Keratinocyte (primary cell): ENCODE results near the gene ERGIC1. TPM values are rescaled to one million over a fixed set of nuclear protein-coding genes. Genes with fewer than 3 reads are reported as not detected.

ENCODE experiments used
- DNase-seq: peaks from one replicate; pipeline ENCODE4 v3.0.0-alpha.2; 2011; ENCODE audit warnings: low read depth, missing footprints, low spot score
- FAIRE-seq: peaks from 2 replicates; lab custom pipeline; 2011; peaks lifted over from hg19 to GRCh38; lab: Jason Lieb, UNC
- H2AFZ ChIP-seq: 2 replicates; pipeline ENCODE4 v1.6.0; 2012; ENCODE audit warnings: low read length, control low read depth, inconsistent platforms; ENCODE audit not compliant: control insufficient read depth
- H3K27ac ChIP-seq: 2 replicates; pipeline ENCODE4 v1.5.1; 2011; ENCODE audit warnings: low read length; ENCODE audit not compliant: control insufficient read depth, insufficient read depth
- H3K27me3 ChIP-seq: 3 replicates; pipeline ENCODE4 v1.6.0; 2011; ENCODE audit warnings: low read length; ENCODE audit not compliant: control insufficient read depth, insufficient read depth; ENCODE audit errors: extremely low read depth
- H3K36me3 ChIP-seq, 2 experiments: 2 replicates in 1 of 2; 3 replicates in 1 of 2; pipeline ENCODE4 v1.5.1; 2011; ENCODE audit warnings: low read length in 2 of 2, mild to moderate bottlenecking in 1 of 2; ENCODE audit not compliant: control insufficient read depth in 2 of 2, insufficient read depth in 2 of 2; ENCODE audit errors: extremely low read depth in 1 of 2
- H3K4me1 ChIP-seq: 3 replicates; pipeline ENCODE4 v1.5.1; 2011; ENCODE audit warnings: low read length; ENCODE audit not compliant: control insufficient read depth, insufficient read depth; ENCODE audit errors: extremely low read depth
- H3K4me2 ChIP-seq: 3 replicates; pipeline ENCODE4 v1.6.0; 2011; ENCODE audit warnings: low read depth, low read length; ENCODE audit not compliant: control insufficient read depth, insufficient read depth; ENCODE audit errors: extremely low read depth
- H3K4me3 ChIP-seq, 3 experiments: fragments of 200-600 bp in 1 of 3; sonication (generic) in 1 of 3; 2 replicates in 2 of 3; 3 replicates in 1 of 3; pipeline ENCODE4 v1.5.1; 2011 to 2016; ENCODE audit warnings: low read length in 3 of 3, mild to moderate bottlenecking in 3 of 3, control low read depth in 2 of 3, inconsistent platforms in 1 of 3, low read depth in 1 of 3, mixed read lengths in 1 of 3, mixed run types in 1 of 3, moderate library complexity in 1 of 3; ENCODE audit not compliant: control insufficient read depth in 2 of 3, insufficient read depth in 2 of 3; ENCODE audit errors: extremely low read depth in 1 of 3
- H3K79me2 ChIP-seq: 2 replicates; pipeline ENCODE4 v1.6.0; 2012; ENCODE audit warnings: low read length; ENCODE audit not compliant: control insufficient read depth, insufficient read depth
- H3K9ac ChIP-seq: 3 replicates; pipeline ENCODE4 v1.6.0; 2011; ENCODE audit warnings: low read length; ENCODE audit not compliant: control insufficient read depth, insufficient read depth; ENCODE audit errors: extremely low read depth
- H3K9me1 ChIP-seq: 3 replicates; pipeline ENCODE4 v1.6.0; 2011; ENCODE audit warnings: low read length; ENCODE audit not compliant: control insufficient read depth, insufficient read depth; ENCODE audit errors: extremely low read depth
- H3K9me3 ChIP-seq: 2 replicates; pipeline ENCODE4 v1.5.1; 2012; ENCODE audit warnings: low read depth, low read length; ENCODE audit not compliant: control insufficient read depth
- H4K20me1 ChIP-seq: 3 replicates; pipeline ENCODE4 v1.6.0; 2011; ENCODE audit warnings: low read length; ENCODE audit not compliant: control insufficient read depth, insufficient read depth; ENCODE audit errors: extremely low read depth
- CTCF ChIP-seq, 3 experiments: IDR thresholded peaks in 1 of 3; conservative IDR thresholded peaks in 1 of 3; optimal IDR thresholded peaks in 1 of 3; 2 replicates in 2 of 3; 3 replicates in 1 of 3; pipeline versions ENCODE3 to v1.5.1; 2011; ENCODE audit warnings: low read length in 3 of 3, mild to moderate bottlenecking in 3 of 3, moderate library complexity in 2 of 3, control low read depth in 1 of 3, inconsistent platforms in 1 of 3; ENCODE audit not compliant: insufficient read depth in 2 of 3; ENCODE audit errors: extremely low read depth in 1 of 3
- EZH2 ChIP-seq: IDR thresholded peaks from one replicate; pipeline ENCODE4 v1.6.1; 2012; ENCODE audit warnings: inconsistent platforms, mild to moderate bottlenecking, low read length, moderate library complexity
- dilution Hi-C: fragments of 300-500 bp; cut with MboI; formaldehyde crosslinking; loops from one replicate; pipeline ENCODE4 v1.7.0; 2020; ENCODE audit warnings: low sequenced_read_pairs; ENCODE audit not compliant: extremely low pct_ligation_motif_present
- polyA plus RNA-seq, 5 experiments: library from polyadenylated mRNA; depleted of rRNA in 3 of 5; stranded (reverse) in 3 of 5; stranded (forward) in 1 of 5; unstranded in 1 of 5; fragments of >200 nt; gene quantifications; 1 replicate in 1 of 5; 2 replicates in 3 of 5; 3 replicates in 1 of 5; pipeline versions ENCODE4 v1.2.1 to v1.2.3, GENCODE V29; 2011 to 2012; ENCODE audit warnings: missing spikeins in 2 of 5, low read depth in 1 of 5, low replicate concordance in 1 of 5

The ERGIC1 gene
- polyA plus RNA-seq, 1 donor (not counting 4 experiments of a cell fraction or from before 2014, with no cell fraction given): 93.4 TPM

GRCh38 chr5:172878933-172879752 is 45.1 kb downstream of the ERGIC1 start:
- Histone ChIP-seq H3K9ac (no peak overlapping the region), H3K4me2 (no peak overlapping the region)

GRCh38 chr5:172881691-172882370 is 47.8 kb downstream of the ERGIC1 start:
- no peak for FAIRE-seq
- H3K27ac ChIP-seq: no peak overlapping the region
- H3K79me2 ChIP-seq: peaks cover 8% of the 10 kb centered on the region

More at GRCh38 chr5:172878933-172879752, 45.1 kb downstream of the ERGIC1 start:
- H3K79me2 ChIP-seq: peaks cover 12% of the 10 kb centered on the region
- DNase-seq (no peak), FAIRE-seq (no peak)
- dilution Hi-C loops: no loop called here
- no peak overlapping the region for H2AFZ ChIP-seq
- H3K9me3 ChIP-seq: no peaks in the 10 kb centered on the region
- H3K27me3 ChIP-seq: no peaks in the 10 kb centered on the region
- H3K36me3 ChIP-seq: peaks cover 0 to 6% of the 10 kb centered on the region in 2 experiments
- no peaks in the 10 kb centered on the region for H3K4me1 ChIP-seq
- TF ChIP-seq EZH2 (no peak), CTCF (optimal IDR thresholded peaks at IDR 0.05 in 1 of 3, IDR thresholded peaks at IDR 0.05 in 1 of 3, conservative IDR thresholded peaks at IDR 0.05 in 1 of 3; ENCODE audit: extremely low read depth in 1 of 3, insufficient read depth in 2 of 3, low read length in 3 of 3) (no peak)
- no peaks in the 10 kb centered on the region for H4K20me1 ChIP-seq
- no peaks in the 10 kb centered on the region for H3K9me1 ChIP-seq
- H3K4me3 ChIP-seq: no peak overlapping the region
- H3K27ac ChIP-seq: no peak overlapping the region

More at GRCh38 chr5:172881691-172882370, 47.8 kb downstream of the ERGIC1 start:
- H3K4me1 ChIP-seq: peaks cover 4% of the 10 kb centered on the region
- no peak overlapping the region for H2AFZ ChIP-seq
- no peaks in the 10 kb centered on the region for H3K27me3 ChIP-seq
- H3K9ac ChIP-seq: no peak overlapping the region
- peaks cover 0 to 7% of the 10 kb centered on the region in 2 experiments for H3K36me3 ChIP-seq
- H3K9me1 ChIP-seq: no peaks in the 10 kb centered on the region
- TF ChIP-seq CTCF (optimal IDR thresholded peaks at IDR 0.05 in 1 of 3, IDR thresholded peaks at IDR 0.05 in 1 of 3, conservative IDR thresholded peaks at IDR 0.05 in 1 of 3; ENCODE audit: extremely low read depth in 1 of 3, insufficient read depth in 2 of 3, low read length in 3 of 3) (no peak), EZH2 (no peak)
- DNase-seq: no peak
- dilution Hi-C loops: no loop called here
- no peak overlapping the region for H3K4me3 ChIP-seq
- H3K9me3 ChIP-seq: no peaks in the 10 kb centered on the region
- H4K20me1 ChIP-seq: no peaks in the 10 kb centered on the region
- no peak overlapping the region for H3K4me2 ChIP-seq
